ENCODE results near the gene TMEM192.

TMEM192 gene

GRCh38 chr4:165124488-165124887, 11.8 kb upstream of the TMEM192 start:
- H3K4me3 ChIP-seq (ENCODE audit: low read depth, low read length) = no peak overlapping the region
- TF ChIP-seq CTCF (IDR thresholded peaks at IDR 0.05; ENCODE audit: control insufficient read depth, extremely low read depth, insufficient read depth) = no peak
- no peak for DNase-seq (ENCODE audit: low read depth)

- TF ChIP-seq CTCF (IDR thresholded peaks at IDR 0.05; ENCODE audit: control insufficient read depth, extremely low read depth, insufficient read depth) = no peak
- H3K4me3 ChIP-seq (ENCODE audit: low read depth, low read length) = no peak overlapping the region
- no peak for DNase-seq (ENCODE audit: low read depth)
These were observed 5.7 kb upstream of the TMEM192 start for GRCh38 chr4:165118256-165118909.

GRCh38 chr4:165115301-165115700, 2.6 kb upstream of the TMEM192 start:
- H3K4me3 ChIP-seq (ENCODE audit: low read depth, low read length) = no peak overlapping the region
- no peak for TF ChIP-seq CTCF (IDR thresholded peaks at IDR 0.05; ENCODE audit: control insufficient read depth, extremely low read depth, insufficient read depth)
- no peak for DNase-seq (ENCODE audit: low read depth)

GRCh38 chr4:165111906-165112367, 723 bp downstream of the TMEM192 start:
- TF ChIP-seq CTCF (IDR thresholded peaks at IDR 0.05; ENCODE audit: control insufficient read depth, extremely low read depth, insufficient read depth) = no peak
- H3K4me3 ChIP-seq (ENCODE audit: low read depth, low read length) = peak overlapping the region; percentile 82
- peak; percentile 13 for DNase-seq (ENCODE audit: low read depth)

GRCh38 chr4:165106518-165106917, 6.1 kb downstream of the TMEM192 start:
- no peak for TF ChIP-seq CTCF (IDR thresholded peaks at IDR 0.05; ENCODE audit: control insufficient read depth, extremely low read depth, insufficient read depth)
- DNase-seq (ENCODE audit: low read depth) = no peak
- H3K4me3 ChIP-seq (ENCODE audit: low read depth, low read length) = no peak overlapping the region

GRCh38 chr4:165101641-165102040, 11.0 kb downstream of the TMEM192 start:
- TF ChIP-seq CTCF (IDR thresholded peaks at IDR 0.05; ENCODE audit: control insufficient read depth, extremely low read depth, insufficient read depth) = no peak
- no peak for DNase-seq (ENCODE audit: low read depth)
- no peak overlapping the region for H3K4me3 ChIP-seq (ENCODE audit: low read depth, low read length)

- no peak overlapping the region for H3K4me3 ChIP-seq (ENCODE audit: low read depth, low read length)
- DNase-seq (ENCODE audit: low read depth) = no peak
- TF ChIP-seq CTCF (IDR thresholded peaks at IDR 0.05; ENCODE audit: control insufficient read depth, extremely low read depth, insufficient read depth) = peak; percentile 54; the same call in 1 of the 2 replicates
These were observed 15.9 kb downstream of the TMEM192 start for GRCh38 chr4:165096776-165097175.
